ENCODE data around the gene UTF1.

Gene UTF1

DNA sequence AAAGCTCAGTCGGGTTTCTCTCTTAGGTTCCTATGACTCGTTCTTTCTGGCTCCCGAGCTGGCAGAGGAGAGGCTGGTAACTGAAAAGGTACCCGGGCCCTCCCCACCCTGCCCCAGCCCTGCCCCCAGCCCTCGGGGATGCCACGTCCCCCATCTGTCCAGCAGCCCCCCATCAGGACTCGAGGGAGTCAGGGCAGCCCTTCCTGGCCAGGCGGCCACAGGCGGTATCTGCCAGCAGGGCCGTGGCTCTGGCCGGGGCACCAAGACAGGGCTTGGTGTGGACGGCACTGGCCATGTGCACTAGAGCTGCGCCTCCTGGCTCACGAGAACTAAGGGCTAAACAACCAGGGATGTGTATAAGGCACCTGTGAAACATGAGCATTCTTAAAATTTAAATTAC, 40.3 kb upstream of the UTF1 start:
- DNase-seq (ENCODE audit: low spot score in 2 of 2) = no peak
- no peaks in the 10 kb centered on the region for H3K36me3 ChIP-seq (replicated peaks)
- H3K27me3 ChIP-seq (ENCODE audit: low read depth) = peaks cover 12% of the 10 kb centered on the region
- no peaks in the 10 kb centered on the region for H3K4me1 ChIP-seq
- no peak overlapping the region for H3K4me3 ChIP-seq
- 0 out of 2 replicates have a peak, but pooled peaks cover 6% of the 10 kb centered on the region for H3K9me3 ChIP-seq
- in situ Hi-C loops (cut with MboI; ENCODE audit: low sequenced_read_pairs) = no loop called here

DNA sequence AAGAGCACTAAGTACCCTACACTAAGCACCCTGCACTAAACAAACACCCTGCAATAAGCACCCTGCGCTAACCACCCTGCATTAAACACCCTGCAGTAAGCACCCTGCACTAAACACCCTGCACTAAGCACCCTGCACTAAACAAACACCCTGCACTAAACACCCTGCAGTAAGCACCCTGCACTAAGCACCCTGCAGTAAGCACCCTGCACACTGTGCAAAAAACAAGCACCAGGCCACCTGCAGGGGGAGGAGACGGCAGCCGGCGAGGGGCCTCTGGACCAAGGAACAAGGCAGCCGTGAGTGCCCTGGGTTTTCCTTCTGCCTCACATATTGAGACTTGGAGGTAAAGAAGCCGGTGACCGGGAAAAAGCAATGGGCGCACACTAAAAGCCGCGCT, 39.8 kb upstream of the UTF1 start:
- 0 out of 2 replicates have a peak, but pooled peaks cover 6% of the 10 kb centered on the region for H3K9me3 ChIP-seq
- in situ Hi-C loops (cut with MboI; ENCODE audit: low sequenced_read_pairs) = no loop called here
- no peaks in the 10 kb centered on the region for H3K4me1 ChIP-seq
- DNase-seq (ENCODE audit: low spot score in 2 of 2) = no peak
- peaks cover 13% of the 10 kb centered on the region for H3K27me3 ChIP-seq (ENCODE audit: low read depth)
- no peak overlapping the region for H3K4me3 ChIP-seq
- H3K36me3 ChIP-seq (replicated peaks) = no peaks in the 10 kb centered on the region

DNA sequence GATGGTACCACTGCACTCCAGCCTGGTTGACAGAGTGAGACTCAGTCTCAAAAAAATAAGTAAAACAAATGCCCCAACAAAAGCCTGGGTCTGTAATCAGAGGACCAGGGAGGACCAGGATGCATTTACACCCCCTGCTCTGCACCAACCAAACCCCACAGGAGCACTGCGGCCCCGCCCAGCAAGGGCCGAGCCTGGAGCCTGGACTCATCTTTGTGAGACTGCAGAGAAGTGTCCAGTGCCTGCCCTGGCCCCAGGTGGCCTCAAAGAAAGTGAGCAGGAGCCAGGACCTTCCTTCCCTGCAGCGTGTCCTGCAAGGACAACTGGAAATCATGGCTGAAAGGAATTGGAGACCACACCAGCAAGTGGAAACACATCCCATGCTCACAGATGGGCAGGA, 38.4 kb upstream of the UTF1 start:
- H3K4me3 ChIP-seq = no peak overlapping the region
- H3K36me3 ChIP-seq (replicated peaks) = no peaks in the 10 kb centered on the region
- in situ Hi-C loops (cut with MboI; ENCODE audit: low sequenced_read_pairs) = no loop called here
- peaks cover 15% of the 10 kb centered on the region for H3K27me3 ChIP-seq (ENCODE audit: low read depth)
- DNase-seq (ENCODE audit: low spot score in 2 of 2) = no peak
- 0 out of 2 replicates have a peak, but pooled peaks cover 6% of the 10 kb centered on the region for H3K9me3 ChIP-seq
- no peaks in the 10 kb centered on the region for H3K4me1 ChIP-seq

DNA sequence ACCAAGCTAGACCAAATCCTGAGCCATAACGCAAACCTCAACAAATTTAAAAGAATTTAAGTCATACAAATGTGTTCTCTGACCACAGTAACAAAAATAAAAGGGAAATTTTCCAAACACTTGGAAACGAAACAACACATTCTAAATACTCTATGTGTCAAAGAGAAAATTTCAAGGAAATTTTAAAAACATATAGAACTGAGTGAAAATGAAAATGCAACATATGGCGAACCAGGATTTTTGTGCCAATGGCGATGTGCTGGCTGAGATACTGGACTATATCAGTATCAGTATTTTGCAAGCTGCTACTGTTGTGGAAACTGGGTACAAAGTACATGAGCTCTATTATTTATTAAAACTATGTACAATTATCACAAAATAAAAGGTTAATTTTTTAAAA, 35.9 kb upstream of the UTF1 start:
- Histone ChIP-seq H3K4me1 (no peaks in the 10 kb centered on the region), H3K36me3 (replicated peaks) (no peaks in the 10 kb centered on the region), H3K4me3 (no peak overlapping the region), H3K9me3 (0 out of 2 replicates have a peak, but pooled peaks cover 6% of the 10 kb centered on the region), H3K27me3 (ENCODE audit: low read depth) (peaks cover 22% of the 10 kb centered on the region)
- in situ Hi-C loops (cut with MboI; ENCODE audit: low sequenced_read_pairs) = no loop called here
- DNase-seq (ENCODE audit: low spot score in 2 of 2) = no peak

DNA sequence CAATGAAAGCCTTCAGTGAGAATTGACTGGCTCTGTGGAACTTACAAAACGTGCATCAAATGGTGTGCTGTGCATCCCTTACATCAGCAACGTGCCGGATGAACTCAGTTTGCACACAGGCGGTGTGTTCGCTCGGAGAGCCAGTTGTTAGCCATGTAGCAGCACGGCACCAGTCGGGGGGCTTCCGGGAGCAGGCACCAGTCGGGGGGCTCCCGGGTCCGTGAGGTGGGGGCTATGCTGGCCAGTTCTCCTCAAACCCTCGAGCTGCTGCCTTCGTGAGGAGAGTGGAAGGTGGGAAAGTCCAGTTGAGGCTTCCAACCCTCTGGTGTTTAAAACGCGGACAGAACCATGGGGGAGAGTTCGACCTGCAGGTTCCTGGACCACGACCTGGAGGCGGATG, 34.9 kb upstream of the UTF1 start:
- 0 out of 2 replicates have a peak, but pooled peaks cover 6% of the 10 kb centered on the region for H3K9me3 ChIP-seq
- H3K4me1 ChIP-seq = no peaks in the 10 kb centered on the region
- H3K4me3 ChIP-seq = no peak overlapping the region
- DNase-seq (ENCODE audit: low spot score in 2 of 2) = no peak
- no peaks in the 10 kb centered on the region for H3K36me3 ChIP-seq (replicated peaks)
- in situ Hi-C loops (cut with MboI; ENCODE audit: low sequenced_read_pairs) = no loop called here
- peaks cover 22% of the 10 kb centered on the region for H3K27me3 ChIP-seq (ENCODE audit: low read depth)

DNA sequence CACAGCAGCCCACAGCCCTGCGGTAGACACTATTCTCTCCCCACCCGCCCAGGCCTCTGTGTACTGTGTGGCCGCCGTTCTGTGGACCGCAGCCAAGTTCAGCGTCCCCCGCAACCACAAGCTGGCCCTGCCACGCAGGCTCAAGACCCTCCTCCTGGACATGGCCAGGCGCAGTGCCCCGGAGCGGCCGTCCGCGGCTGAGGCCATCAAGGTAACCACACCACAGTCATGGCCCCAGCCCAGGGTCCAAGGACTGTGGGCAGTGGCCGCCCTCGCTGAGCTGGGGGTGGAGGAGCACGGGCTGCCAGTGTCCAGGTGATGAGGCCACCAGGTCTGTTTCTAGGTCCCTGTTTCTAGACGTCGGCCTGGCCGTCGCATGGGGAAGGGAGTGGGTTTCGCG, 34.4 kb upstream of the UTF1 start:
- Histone ChIP-seq H3K4me3 (no peak overlapping the region), H3K9me3 (0 out of 2 replicates have a peak, but pooled peaks cover 6% of the 10 kb centered on the region), H3K4me1 (no peaks in the 10 kb centered on the region), H3K36me3 (replicated peaks) (no peaks in the 10 kb centered on the region), H3K27me3 (ENCODE audit: low read depth) (peaks cover 22% of the 10 kb centered on the region)
- in situ Hi-C loops (cut with MboI; ENCODE audit: low sequenced_read_pairs) = no loop called here
- no peak for DNase-seq (ENCODE audit: low spot score in 2 of 2)

DNA sequence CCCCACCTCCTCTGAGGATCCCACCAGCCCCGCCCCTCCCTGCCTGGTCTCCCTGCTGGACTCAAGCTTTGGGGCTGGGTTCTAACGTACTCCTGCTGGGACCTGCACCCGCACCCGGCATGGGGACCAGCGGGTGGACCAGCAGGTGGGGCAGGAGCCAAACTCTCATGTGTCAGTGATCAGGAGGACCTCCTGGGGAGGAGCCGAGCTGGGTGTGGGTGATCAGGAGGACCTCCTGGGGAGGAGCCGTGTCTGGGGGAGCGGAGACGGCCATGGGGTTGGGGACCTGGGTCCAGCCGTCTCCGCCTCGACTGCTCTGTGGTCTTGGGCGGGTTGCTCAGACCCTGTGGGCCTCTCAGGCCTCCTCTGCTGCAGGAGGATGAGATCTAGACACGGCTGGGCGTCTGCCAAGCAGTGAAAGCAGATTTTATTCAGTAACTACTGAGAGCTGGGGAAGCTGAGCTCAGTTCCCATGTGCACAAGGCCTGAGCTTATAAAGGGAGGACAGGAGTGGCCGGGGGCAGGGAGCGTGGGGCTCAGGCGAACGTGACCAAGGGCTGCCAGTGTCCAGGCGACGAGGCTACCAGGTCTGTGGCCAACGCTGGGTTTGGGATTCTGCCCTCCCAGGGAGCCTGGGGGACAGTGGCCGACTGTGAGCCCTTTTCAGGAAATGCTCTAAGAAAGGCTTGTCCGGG, 33.6 kb upstream of the UTF1 start:
- Histone ChIP-seq H3K4me3 (no peak overlapping the region), H3K9me3 (0 out of 2 replicates have a peak, but pooled peaks cover 6% of the 10 kb centered on the region), H3K4me1 (no peaks in the 10 kb centered on the region), H3K27me3 (ENCODE audit: low read depth) (peaks cover 24% of the 10 kb centered on the region), H3K36me3 (replicated peaks) (no peaks in the 10 kb centered on the region)
- no peak for DNase-seq (ENCODE audit: low spot score in 2 of 2)
- in situ Hi-C loops (cut with MboI; ENCODE audit: low sequenced_read_pairs) = no loop called here

DNA sequence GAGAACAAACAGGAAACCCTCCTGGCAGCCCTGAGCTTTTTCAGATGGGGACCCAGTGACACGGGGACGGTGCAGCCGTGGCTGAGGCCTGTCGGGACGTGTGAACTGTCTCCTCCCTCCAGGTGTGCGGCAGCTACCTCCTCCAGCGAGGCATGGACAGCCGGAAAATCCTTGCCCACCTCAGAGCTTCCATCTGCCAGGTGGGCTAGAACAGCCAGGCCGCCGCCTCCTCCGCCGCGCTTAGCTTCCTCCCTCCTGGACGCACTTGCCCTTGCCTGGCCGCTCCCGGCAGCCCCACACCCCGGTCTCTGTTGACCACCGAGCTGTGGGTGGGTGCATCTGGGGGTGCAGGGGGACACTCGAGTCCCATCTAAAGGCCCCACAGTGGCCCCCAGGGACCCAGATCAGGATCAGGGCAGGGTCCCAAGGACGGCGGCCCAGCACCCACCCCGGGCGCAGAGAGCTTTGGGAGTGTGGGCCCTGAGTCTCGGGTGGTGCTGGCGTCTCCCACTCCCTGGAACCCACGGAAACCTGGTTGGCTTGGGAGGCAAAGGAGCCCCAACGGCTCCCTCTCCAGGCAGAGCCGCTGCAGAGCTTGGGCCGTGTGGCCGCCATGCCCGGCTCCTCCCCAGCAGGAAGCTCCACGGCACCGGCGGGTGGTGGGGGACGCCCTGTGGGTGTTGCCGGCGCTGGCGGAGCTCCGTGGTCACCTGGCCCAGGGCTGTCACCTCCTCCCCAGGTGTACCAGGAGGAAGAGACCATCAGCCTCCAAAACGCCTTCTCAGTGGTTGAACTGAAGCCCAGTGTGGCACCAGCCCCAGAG, 32.9 kb upstream of the UTF1 start:
- no peaks in the 10 kb centered on the region for H3K4me1 ChIP-seq
- DNase-seq (ENCODE audit: low spot score in 2 of 2) = no peak
- H3K9me3 ChIP-seq = 0 out of 2 replicates have a peak, but pooled peaks cover 4% of the 10 kb centered on the region
- in situ Hi-C loops (cut with MboI; ENCODE audit: low sequenced_read_pairs) = no loop called here
- H3K27me3 ChIP-seq (ENCODE audit: low read depth) = peaks cover 30% of the 10 kb centered on the region
- H3K4me3 ChIP-seq = no peak overlapping the region
- no peaks in the 10 kb centered on the region for H3K36me3 ChIP-seq (replicated peaks)

DNA sequence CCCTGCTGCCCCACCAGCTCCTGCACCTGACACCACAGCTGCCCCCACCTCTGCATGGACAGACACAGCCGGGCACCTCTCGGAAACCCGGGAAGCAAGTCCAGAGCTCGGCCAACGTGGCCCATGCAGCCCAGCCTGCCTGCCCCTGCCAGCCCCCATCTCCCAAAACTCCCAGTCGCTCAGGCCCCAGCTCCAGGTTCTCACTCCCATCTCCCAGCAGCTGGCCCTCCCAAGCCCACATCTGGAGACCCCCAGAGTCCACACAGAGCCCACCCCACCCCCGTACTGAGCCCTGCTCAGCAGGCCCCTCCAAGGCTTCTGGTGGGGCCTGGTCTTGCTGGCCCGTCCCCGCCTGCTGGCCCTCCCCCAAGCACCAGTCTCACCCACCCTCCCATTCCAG, 32.2 kb upstream of the UTF1 start:
- H3K27me3 ChIP-seq (ENCODE audit: low read depth) = peaks cover 25% of the 10 kb centered on the region

DNA sequence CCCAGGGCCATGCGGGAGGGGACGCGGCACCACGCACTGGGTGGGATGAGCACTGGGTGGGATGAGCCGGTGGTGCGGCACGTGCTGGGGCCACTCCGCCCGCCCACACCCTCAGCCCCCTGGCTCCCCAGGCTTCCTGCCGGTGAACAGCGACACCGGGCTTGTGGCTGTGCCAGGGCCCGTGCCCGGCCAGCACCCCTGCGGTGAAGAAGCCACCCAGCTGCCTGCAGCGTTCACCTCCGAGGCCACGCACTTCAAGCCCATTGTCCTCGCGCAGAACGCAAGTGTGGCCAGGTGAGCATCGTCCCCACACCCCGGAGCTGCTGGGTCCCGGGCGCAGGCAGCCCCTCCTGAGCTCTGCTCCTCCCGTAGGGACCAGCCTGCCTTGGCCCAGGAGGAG, 31.8 kb upstream of the UTF1 start:
- in situ Hi-C loops (cut with MboI; ENCODE audit: low sequenced_read_pairs) = no loop called here
- Histone ChIP-seq H3K4me3 (no peak overlapping the region), H3K9me3 (no peaks in the 10 kb centered on the region), H3K4me1 (no peaks in the 10 kb centered on the region), H3K36me3 (replicated peaks) (no peaks in the 10 kb centered on the region), H3K27me3 (ENCODE audit: low read depth) (peaks cover 23% of the 10 kb centered on the region)
- DNase-seq (ENCODE audit: low spot score in 2 of 2) = no peak

More for the DNA sequence above, 32.2 kb upstream of the UTF1 start:
- in situ Hi-C loops (cut with MboI; ENCODE audit: low sequenced_read_pairs) = no loop called here
- Histone ChIP-seq H3K9me3 (no peaks in the 10 kb centered on the region), H3K36me3 (replicated peaks) (no peaks in the 10 kb centered on the region), H3K4me3 (no peak overlapping the region), H3K4me1 (no peaks in the 10 kb centered on the region)
- DNase-seq (ENCODE audit: low spot score in 2 of 2) = no peak

DNA sequence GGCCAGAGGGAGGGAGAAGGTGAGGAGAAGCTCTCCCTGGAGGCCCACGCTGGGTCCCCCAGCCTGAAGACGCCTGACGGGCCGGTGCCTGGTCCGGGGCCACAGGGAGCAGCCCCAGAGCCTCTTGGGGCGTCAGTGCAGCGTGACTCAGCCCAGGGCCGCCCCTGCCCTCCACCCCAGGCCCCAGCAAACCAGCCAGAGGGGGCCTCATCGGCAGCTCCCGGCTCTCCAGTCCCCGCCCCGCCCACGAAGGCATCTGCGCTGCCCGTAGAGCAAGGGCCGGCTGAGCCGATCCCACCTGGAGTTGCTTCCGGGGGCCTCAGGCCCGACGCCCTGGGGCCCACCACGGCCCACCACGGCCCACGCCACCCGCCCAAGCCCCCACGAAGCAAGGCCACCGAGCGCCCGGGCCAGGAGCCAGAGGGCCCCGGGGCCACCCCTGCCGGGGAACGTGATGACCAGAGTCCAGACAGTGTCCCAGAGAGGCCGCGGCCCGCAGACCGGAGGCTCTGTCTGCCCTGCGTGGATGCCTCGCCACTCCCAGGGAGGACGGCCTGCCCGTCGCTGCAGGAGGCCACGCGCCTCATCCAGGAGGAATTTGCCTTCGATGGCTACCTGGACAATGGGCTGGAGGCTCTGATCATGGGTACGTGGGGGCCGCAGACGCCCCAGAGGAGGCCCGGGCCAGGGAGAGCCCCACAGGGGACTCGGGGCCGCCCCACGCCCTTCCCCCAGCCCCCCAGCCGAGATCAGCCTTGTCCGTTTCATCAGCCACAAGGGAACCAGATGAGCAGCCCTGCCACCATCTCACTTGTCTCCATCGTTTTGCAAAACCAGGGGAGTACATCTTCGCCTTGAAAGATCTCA, 31.2 kb upstream of the UTF1 start:
- H3K9me3 ChIP-seq = no peaks in the 10 kb centered on the region
- no peaks in the 10 kb centered on the region for H3K36me3 ChIP-seq (replicated peaks)
- H3K27me3 ChIP-seq (ENCODE audit: low read depth) = peaks cover 23% of the 10 kb centered on the region
- H3K4me3 ChIP-seq = no peak overlapping the region
- no peaks in the 10 kb centered on the region for H3K4me1 ChIP-seq
- DNase-seq (ENCODE audit: low spot score in 2 of 2) = no peak
- in situ Hi-C loops (cut with MboI; ENCODE audit: low sequenced_read_pairs) = no loop called here

DNA sequence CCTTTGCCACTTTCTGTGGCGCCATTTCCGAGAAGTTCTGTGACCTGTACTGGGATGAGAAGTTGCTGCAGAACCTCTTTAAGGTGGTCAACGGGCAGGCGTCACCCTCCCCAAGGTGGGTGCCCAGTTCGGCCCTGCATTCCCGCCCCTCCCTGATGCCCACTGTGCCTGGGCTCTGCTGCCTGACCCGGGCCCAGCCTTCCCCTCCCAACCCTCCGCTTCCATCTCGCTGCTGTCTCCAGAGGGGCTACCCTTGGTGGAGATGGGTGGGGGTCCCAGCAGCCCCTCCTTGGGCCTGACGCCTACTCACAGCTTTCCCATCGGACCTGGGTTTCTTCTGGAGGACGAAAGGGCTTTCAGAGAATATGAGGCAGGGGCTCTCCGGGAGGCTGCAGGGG, 30.5 kb upstream of the UTF1 start:
- no peaks in the 10 kb centered on the region for H3K36me3 ChIP-seq (replicated peaks)
- DNase-seq (ENCODE audit: low spot score in 2 of 2) = no peak
- no peaks in the 10 kb centered on the region for H3K9me3 ChIP-seq
- H3K4me3 ChIP-seq = no peak overlapping the region
- H3K4me1 ChIP-seq = no peaks in the 10 kb centered on the region
- H3K27me3 ChIP-seq (ENCODE audit: low read depth) = peaks cover 19% of the 10 kb centered on the region; the same call in 1 of the 2 replicates
- in situ Hi-C loops (cut with MboI; ENCODE audit: low sequenced_read_pairs) = no loop called here

DNA sequence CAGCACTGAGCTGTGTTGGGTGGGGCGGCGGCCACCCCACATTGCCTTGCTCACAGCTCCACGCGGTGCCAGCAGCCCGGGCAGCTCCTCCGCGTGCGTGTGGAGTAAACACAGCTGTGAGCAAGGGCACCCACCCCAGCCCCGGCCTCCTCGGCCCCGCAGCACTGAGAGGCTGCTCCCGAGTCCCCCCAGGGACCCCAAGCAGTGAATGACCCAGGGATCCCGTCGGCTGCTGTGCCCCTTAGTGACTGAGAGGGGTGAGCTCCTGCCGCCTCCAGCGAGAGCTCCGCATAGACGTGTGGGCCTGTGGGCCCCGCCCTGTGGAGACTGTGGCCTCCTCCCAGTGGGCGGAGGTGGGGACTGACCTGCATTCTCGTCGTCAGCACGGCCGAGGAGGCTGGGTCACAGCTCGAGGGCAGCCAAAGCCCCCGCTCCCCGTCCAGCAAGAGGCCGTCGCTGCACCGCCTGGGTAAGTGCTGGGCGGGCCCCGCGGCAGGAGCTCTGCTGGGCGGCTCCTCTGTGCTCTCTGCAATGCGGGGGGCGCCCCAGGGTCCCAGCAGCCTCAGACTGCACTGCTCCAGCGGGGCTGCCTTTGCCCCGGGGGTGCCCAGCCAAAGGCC, 29.9 kb upstream of the UTF1 start:
- Histone ChIP-seq H3K4me3 (no peak overlapping the region), H3K36me3 (replicated peaks) (no peaks in the 10 kb centered on the region), H3K9me3 (no peaks in the 10 kb centered on the region), H3K4me1 (no peaks in the 10 kb centered on the region), H3K27me3 (ENCODE audit: low read depth) (peaks cover 18% of the 10 kb centered on the region)
- in situ Hi-C loops (cut with MboI; ENCODE audit: low sequenced_read_pairs) = no loop called here
- no peak for DNase-seq (ENCODE audit: low spot score in 2 of 2)
